NCI-H1436 treated with DMSO at 0.1 percent for 48 hours (cell line): ENCODE data around the gene ZDHHC6.
"Not testable (repeated sequence)": the region's sequence is repeated elsewhere in the genome, so short reads cannot be mapped to it uniquely, and the experiment has no call there.

Experiments used
- DNase-seq: peaks from one replicate; lab custom pipeline; 2025; lab: John Stamatoyannopoulos, UW

The ZDHHC6 gene

DNA sequence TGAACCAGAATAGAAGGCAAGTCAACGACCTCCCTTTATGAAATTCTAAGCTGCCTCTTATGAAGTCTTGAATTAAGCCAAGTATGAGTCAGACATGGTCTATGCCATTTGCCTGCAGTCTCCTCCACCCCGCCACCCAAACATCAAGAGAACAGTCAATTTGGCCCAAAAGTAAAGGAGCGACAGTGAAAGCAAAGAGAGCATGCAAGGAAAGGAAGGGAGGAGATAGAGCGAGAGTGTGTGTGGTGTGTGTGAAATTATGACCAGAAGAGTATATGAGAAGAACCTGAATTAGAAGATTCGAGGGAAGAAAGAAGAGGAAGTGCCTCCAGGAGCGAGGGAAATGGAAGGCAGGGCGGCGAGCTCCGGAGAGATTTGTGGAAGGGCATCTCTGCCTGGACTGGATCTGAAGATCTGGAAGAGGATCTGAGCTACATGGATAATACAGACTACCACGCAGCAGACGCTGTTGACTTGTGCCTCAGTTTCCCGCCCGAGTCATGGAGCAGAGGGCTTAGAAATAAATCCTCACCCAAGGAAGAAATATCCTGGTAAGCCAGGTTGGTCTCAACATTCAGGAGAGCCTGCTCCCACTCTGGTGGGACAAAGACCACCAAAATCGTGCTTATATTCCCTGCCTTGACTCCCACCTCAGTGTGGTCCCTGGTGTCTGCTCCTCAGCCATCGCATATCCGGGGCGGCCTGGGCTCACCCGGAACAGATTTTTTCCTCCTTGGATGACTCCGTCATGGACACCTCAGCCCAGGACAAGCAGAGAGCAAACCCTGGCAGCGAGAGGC lies 459 bp downstream of the ZDHHC6 start:
- no peak for DNase-seq

DNA sequence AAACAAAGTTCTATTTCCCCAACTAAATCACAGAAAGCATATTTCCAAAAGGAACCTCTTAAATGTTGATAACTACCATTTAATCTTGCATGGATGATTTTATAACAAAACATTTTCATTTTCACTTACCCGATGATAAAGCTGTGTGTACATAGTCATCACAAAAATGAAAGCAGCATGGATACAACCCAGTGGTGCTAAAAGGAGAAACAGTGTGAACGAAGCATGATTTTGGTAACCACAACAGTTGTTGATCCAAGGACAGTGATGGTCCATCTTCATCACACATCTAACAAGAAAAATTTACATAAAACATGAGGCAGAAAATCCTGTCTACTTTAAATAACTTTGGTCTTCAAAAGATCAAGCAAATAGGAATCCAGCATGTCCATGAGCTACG lies 4.7 kb downstream of the ZDHHC6 start:
- no peak for DNase-seq

- DNase-seq = no peak
Observed at GRCh38 chr10:112441520-112441919, 5.2 kb downstream of the ZDHHC6 start.

DNA sequence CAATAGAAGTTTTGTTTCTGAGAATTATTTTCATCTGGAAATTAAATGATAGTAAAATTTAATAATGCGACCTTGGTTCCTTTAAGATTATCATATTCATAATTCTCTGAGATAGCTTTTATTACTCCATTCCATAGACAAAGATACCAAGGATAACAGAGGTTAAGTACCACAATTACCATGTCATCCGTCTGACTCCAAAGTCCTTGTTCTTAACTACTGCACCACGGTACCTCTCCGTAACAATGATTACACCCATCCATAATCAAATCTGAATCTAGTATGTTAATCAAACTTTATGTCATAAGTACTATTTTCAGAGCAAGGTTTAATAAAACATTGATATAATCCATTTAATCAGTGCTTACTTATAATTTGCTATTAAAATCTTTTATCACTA lies 8.4 kb downstream of the ZDHHC6 start:
- DNase-seq = no peak

GRCh38 chr10:112434988-112435619 lies 11.6 kb downstream of the ZDHHC6 start:
- no peak for DNase-seq

- DNase-seq = no peak
Observed at GRCh38 chr10:112433136-112433535, 13.6 kb downstream of the ZDHHC6 start.

DNA sequence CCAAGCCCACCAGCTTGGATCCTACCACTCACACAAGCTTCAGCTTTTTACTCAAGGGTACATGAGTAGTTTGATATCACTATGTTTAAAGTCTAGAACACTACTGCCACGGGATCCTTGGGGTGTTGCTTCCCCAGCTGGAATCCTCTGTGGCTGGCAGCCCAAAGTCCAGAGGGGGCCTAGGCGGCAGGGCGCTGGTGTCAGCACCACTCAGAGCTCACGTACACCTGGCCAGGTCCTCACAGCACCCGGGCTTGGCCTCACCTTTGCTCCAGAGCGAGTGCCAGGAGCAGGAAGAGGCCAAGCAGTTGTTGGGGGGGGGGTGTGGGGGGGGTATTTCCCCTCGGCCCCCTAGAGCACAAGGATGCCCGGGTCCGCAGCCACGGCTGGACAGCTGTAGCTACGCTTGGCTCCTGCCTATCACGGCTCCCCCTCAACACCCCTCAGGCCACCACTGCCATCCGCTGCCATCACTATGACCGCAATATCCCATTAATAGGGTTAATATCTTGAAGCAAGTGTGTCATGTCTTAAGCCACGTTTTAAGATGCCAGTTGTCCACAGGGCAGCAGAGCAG lies 17.0 kb downstream of the ZDHHC6 start:
- DNase-seq = no peak

DNA sequence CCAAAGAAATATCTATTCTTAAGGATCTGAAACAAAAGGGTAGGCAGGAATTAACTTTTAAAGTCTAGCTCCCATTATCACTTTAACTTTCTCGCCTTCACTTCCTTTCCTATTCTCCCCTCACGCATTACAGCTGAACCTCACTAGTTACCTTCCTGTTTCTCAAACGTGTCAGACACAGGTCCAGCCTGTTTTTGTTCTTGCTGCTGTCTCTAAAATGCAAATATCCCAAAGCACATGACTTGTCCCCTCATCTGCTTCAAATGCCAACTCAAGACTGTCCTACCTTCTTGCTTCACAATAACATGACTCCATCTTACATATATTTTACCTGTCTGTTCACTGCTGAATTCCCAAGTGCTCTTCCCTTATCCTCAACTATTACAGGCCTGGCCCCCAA lies 17.6 kb downstream of the ZDHHC6 start:
- DNase-seq = no peak

GRCh38 chr10:112426111-112426510 lies 20.6 kb downstream of the ZDHHC6 start:
- DNase-seq = no peak

DNA sequence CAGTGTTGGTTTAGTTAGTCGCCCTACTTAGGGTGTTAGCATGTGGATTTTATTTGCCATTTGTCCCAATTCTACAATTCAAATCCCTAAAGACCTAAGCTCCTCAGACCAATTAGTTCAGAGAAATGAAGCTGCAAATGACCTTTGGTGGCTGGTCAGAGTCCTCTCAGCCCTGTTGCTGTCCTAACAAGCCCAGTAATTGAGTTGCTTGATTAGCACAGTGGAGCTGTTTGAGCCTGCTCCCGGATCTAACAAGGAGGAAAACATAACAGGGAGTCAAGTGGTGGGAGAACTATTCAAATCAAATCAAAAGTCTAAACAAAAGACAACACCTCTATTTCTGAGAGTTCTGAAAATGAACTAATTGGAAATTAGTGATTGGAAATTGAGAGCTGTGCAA lies 22.1 kb downstream of the ZDHHC6 start:
- DNase-seq = no peak

DNA sequence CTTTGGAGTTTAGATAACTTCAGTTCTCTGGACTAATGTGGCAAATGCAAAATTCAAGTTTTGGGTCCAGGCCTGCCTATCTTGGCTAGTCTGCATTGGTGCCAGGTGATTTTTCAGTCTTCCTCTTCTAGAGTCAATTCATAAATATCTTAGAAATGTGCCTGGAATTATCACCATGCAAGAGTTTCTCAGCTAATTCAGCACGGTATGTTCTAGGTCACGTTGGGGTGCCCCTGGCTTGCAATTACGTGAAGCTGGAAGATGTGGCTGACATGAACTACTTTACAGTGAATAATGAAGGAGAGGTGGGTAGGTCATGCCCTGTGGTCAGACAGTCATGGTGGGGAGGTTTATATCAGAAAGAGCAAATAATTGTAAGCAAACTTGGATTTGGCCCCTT lies 25.0 kb downstream of the ZDHHC6 start:
- no peak for DNase-seq

GRCh38 chr10:112412696-112413095 lies 34.0 kb downstream of the ZDHHC6 start:
- DNase-seq = no peak

- DNase-seq = no peak
Observed at GRCh38 chr10:112409755-112410154, 37.0 kb downstream of the ZDHHC6 start.

DNA sequence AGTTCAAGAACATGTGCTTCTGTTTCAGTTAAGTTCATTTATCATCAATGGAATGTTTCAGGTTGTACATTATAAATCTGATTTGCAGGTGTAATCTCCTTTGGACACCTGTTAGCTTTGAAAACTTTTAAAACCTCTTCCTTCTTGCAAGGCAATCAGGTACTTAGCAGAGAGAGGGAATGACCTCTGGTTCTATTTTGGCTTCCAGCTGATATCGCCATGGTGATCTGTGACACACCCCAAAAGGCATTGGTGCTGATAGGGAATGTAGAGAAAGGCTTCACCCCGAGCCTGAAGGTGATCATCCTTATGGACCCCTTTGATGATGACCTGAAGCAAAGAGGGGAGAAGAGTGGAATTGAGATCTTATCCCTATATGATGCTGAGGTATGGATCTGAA lies 37.4 kb downstream of the ZDHHC6 start:
- no peak for DNase-seq

DNA sequence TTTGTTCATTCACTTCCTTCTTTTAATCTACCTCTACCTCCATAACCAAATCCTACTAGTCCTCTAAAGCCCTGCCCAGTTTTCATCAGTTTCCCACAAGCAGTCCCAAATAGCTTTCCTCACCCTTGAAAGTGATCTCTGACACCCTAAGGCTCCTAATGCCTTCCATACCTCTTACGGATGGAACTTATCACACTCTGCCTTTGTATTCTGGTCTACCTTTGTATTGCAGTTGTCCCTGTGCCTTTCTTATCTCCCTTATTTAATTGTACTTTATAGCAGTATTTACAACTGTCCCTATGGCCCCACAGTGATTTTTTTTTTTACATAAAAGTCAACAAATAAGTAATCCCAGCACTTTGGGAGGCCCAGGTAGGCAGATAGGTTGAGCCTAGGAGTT lies 39.0 kb downstream of the ZDHHC6 start:
- no peak for DNase-seq

GRCh38 chr10:112406806-112407205 lies 39.9 kb downstream of the ZDHHC6 start:
- not testable (repeated sequence) for DNase-seq

DNA sequence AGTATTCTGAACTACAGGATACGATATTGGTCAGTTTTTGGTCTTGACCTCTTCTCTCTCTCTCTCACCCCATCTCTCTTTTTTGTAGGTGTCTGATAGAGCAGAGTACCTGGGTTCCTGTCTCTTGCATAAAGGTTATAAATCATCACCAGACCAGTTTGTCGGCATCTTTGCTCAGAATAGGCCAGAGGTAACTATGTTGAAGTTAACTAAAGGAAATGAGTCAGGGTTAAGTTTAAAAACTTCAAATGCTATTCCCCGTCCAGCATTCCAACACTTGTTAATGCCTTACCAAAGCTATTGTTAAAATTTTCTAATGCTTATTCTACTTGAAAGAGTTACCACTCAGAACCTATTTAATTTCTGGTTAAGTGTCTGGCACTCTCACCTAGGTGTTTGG lies 42.1 kb downstream of the ZDHHC6 start:
- no peak for DNase-seq

GRCh38 chr10:112402917-112403316 lies 43.8 kb downstream of the ZDHHC6 start:
- no peak for DNase-seq

- DNase-seq = no peak
Observed at GRCh38 chr10:112397592-112397991, 49.1 kb downstream of the ZDHHC6 start.

DNA sequence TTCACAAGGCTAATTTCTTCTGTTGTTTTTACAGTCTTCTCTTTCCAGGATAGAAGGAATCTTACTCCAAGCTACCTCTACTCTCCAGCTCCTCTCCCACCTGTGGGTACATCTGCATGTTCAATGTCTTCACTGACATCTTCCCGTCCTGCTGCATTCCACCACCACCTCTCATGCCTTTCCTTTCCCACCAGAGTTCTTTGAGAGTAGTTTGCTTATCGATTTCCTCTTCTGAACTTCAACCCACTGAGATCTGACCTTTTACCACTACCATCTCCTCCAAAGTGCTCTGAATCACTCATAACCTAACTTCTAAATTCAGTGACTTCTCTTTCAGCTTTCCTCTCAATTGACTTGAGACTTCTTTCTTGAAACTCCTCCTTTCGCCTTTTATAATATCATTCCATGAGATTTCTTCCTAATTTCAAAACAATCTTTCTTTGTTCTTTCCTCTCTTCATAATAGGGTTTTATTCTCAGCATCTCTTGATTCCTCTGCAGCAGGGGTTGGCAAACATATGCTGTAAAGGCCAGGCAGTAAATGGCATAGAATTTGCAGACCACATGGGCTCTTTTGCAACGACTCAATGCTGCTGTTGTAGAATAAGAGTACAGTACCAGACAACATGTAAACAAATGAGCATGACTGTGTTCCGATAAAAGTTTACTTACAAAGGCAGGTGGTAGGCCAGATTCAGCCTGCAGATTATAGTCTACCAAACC lies 50.7 kb downstream of the ZDHHC6 start:
- no peak for DNase-seq

DNA sequence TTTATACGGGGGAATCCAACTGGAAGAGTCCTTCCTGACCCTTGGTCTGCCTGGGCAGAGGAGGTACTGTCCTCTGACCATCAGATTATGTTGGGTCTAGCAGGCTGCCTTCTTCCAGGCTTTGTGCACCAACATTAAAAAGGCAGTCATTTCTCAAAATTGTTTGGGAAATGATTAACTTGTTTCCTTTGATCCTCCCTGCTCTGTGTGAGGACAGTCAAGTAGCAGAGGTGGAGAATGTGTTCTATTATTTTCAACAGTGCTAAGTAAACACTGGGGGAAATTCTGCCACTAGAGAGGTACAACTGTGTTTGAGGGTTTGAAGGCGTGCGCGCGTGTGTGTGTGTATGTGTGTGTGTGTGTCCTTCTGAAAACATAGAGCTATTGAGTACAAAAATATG lies 52.2 kb downstream of the ZDHHC6 start:
- no peak for DNase-seq

GRCh38 chr10:112393827-112394226 lies 52.9 kb downstream of the ZDHHC6 start:
- DNase-seq = no peak

DNA sequence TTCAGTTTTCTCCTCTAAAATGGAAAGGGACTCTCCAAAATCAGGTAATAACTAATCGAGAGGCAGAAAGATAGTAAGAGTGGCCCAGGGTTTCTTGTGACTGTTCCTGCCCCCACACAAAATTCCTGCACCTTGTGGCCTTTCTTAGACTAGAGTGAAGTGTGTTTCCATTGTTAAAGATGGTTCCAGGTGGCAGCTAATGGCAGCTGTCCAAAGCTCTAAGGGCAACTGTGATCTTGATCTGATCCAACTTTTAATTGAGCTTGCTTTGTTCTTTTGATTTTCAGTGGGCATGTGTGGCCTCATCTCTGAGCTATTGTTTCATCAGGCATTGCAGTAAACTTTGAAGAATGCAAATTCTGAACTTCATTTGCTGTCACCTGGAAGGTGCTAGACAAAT lies 53.4 kb downstream of the ZDHHC6 start:
- DNase-seq = no peak
